GM12864 (cell line): Measurements from ENCODE around the gene THTPA.

Experiments
- DNase-seq: peaks from one replicate; pipeline ENCODE4 v3.0.0-alpha.2; 2011; ENCODE audit warnings: low read depth
- H3K4me3 ChIP-seq: 2 replicates; pipeline ENCODE4 v1.5.1; 2011; ENCODE audit warnings: mild to moderate bottlenecking, low read depth, low read length, control low read depth
- TF ChIP-seq, protein P1 (sequence below): IDR thresholded peaks from 2 replicates; pipeline ENCODE4 v1.5.1; 2011; ENCODE audit warnings: low read depth, mild to moderate bottlenecking, moderate library complexity, low read length, control low read depth, inconsistent platforms; ENCODE audit errors: missing control alignments

The THTPA gene, protein sequence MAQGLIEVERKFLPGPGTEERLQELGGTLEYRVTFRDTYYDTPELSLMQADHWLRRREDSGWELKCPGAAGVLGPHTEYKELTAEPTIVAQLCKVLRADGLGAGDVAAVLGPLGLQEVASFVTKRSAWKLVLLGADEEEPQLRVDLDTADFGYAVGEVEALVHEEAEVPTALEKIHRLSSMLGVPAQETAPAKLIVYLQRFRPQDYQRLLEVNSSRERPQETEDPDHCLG

DNA sequence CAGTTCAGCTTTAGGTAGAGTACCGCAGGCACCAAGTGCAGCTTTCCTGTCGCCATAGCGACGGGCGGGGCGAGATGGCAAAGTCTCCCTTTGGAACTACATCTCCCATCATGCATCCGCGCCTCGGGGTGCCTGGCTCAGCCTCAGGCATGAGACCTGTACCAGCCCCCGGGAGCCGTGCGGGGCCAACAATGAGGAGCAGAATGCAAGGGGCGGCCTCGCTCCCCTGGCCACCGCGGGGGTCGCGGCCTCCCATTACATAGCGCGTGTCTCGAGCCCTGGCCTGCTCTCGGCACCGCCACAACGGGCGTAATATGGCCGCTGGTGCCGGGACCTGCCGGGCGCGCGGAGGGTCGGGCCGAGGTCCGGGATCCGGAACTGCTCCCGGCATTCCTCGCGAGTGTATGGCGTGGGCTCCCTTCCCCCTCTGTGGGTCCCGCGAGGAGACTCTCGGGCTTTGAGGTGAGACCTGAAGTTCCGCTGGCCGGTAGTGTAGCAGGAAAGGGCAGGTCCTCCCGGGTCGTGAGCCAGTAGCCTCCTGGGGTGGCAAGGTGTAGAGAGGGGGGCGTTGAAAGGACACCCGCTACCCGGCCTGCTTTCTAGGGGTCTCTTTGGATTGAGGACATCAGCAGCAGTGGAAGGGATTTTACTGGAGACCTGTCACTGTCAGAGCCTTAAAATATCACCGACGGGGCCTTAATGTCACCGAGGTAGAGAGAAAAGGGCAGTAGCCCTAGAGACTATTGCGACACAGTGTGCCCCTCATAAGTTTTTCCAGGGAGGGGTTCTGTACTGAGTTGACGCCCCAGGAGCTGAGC lies at the start of gene THTPA:
TSS of gene THTPA (plus strand) at position 390 of the 818 bp plus-strand sequence. CDS start 487 bp downstream, outside the sequence.
- H3K4me3 ChIP-seq: peak within 1 kb of the TSS; percentile 82
- TF ChIP-seq, protein P1, sequence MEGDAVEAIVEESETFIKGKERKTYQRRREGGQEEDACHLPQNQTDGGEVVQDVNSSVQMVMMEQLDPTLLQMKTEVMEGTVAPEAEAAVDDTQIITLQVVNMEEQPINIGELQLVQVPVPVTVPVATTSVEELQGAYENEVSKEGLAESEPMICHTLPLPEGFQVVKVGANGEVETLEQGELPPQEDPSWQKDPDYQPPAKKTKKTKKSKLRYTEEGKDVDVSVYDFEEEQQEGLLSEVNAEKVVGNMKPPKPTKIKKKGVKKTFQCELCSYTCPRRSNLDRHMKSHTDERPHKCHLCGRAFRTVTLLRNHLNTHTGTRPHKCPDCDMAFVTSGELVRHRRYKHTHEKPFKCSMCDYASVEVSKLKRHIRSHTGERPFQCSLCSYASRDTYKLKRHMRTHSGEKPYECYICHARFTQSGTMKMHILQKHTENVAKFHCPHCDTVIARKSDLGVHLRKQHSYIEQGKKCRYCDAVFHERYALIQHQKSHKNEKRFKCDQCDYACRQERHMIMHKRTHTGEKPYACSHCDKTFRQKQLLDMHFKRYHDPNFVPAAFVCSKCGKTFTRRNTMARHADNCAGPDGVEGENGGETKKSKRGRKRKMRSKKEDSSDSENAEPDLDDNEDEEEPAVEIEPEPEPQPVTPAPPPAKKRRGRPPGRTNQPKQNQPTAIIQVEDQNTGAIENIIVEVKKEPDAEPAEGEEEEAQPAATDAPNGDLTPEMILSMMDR: no peak
- DNase-seq: peak; percentile 72

DNA sequence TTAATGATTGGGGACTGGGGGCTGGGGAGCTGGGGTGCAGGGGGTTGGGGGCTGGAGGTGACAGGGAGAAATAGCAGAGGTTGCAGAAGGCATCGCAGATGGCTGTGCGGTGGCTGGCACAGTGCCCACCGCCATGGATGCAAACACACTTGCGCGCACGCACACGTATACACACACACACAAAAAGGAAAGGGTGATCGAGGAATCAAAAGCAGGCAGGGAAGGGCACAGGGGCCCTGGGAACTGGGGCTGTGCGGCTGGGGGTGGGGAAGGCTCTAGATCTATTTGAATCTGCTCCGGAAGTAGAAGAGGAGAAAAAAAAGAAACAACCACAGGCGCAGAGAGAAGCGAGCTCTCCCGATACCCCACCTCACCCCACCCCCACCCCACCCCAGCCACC lies 43.9 kb upstream of the THTPA start:
- TF ChIP-seq, protein P1: no peak
- DNase-seq: no peak

DNA sequence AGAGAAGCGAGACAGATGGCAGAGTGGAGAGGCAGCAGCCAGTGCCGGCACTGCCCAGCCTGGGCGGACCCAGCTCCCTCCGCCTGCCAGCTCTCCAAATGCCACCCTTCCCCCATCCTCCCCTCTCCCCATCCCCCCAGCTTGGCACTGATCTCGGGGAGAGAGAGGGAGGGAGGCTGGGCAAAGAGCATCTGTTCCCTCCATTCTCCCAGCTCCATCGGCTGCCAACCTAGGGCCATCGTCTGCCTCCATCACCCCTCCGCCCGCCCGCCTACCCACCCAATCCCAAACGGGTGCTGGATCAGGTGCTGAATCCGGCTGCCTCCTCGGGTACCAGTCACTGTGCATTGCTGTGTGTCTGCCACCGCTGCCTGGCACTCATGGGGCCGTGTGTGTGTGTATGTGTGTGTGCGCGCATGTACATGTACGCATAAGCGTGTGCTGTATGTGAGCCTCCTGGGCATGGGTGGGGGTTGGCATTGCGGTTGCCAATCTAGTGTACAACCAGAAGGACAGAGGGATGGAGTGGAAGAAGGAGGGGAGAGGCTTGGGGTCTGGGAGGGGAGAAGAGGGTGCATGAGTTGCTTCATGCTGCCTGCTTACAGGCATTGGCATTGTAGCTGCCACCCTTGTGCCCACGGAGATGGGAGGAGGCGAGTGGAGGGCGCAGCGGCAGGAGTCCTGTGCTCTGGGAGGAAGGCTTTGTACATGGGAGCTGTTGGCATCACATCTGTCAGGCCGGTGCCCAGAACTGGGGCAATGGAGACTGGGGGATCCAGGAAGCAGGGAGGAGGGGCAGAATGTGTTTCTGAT lies 42.9 kb upstream of the THTPA start:
- TF ChIP-seq, protein P1: no peak
- no peak for DNase-seq
- no peak overlapping the region for H3K4me3 ChIP-seq

More for the DNA sequence above, 43.9 kb upstream of the THTPA start:
- H3K4me3 ChIP-seq: no peak overlapping the region

DNA sequence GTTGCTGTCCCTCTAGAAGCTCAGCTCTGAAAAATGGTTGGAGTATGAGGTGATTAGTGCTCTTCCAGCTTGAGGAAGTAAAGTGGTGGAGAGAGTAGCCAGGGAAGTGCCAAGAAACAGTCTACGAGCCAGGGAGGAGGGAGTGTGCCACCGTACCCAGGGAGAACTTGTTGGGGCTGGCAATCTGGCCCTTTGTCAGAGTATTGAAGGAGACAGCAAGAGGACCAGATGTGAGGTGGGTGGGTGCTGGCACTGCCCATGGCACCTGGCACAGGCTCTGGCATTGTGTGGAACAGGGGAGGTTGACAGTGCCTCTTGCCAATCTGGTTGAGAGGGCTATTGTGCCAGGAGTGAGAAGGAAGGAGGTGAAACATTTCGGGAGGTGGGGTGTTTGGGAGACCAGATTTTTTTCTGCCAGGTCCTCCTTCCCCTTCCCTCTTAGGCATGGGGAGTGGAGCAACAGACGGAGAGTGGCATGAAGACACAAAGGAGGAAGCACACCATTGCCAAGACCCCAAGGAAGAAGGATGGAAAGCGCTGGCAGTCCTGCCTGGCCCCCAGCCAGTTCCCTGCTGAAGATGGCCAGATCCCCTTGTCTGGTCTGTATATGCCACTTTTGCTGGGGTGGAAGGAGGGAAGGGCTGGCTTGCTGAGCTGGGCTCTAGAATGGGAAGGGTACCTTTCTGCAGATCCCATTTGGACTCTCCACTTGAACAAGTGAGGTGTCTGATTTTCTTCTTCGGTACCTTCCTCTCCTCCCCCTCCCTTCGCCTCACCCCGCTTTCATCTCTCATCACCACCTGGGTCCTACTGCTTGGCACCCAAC lies 42.0 kb upstream of the THTPA start:
- TF ChIP-seq, protein P1: no peak
- no peak for DNase-seq
- H3K4me3 ChIP-seq: no peak overlapping the region

DNA sequence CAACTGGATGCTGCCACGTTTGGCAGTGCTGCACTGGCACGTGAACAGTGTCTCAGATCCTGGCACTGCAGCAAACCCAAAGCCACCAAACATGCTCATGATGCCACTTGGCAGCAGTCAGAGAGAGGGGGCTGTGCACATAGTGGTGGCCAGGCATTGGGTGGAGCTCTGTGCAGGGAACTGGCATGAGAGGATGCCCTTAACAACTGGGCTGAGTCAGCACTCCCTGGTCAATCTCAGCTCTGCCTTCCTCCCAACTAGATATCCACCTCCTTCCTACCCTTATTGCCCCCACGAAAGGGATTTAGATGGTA lies 41.5 kb upstream of the THTPA start:
- no peak for DNase-seq
- H3K4me3 ChIP-seq: no peak overlapping the region
- TF ChIP-seq, protein P1: no peak

DNA sequence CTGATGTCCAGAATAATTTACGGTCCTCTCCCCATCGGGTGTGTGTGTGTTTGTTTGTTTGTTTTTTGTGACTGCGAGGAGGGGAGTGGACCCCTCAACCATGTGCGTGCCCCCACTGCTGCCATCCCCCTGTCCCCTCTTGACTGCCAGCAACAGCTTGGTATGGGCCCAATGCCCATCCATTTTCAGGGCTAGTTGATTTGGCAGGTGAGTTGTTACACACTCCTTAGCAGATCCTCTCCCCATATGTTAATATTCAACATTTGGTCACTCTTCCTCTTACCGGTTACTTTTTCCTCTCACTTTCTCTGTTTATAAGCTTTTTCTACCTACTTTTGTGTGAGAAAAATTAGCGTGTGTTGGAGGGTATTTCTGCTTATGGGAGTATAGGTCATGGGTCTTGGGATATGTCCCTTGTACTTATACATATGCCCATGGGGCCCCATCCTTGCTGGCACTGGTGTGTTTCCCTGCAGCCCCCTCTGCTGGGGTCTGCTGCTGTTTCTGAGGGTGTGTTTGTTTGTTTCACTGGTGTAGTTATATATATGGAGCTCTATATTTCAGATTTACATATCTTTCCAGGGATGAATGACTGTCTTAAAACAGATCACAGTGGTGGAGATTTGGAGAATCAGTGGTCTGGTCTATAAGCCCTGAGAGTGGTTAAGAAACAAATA lies 38.3 kb upstream of the THTPA start:
- H3K4me3 ChIP-seq: no peak overlapping the region
- no peak for DNase-seq
- TF ChIP-seq, protein P1: no peak
